ENCODE results near the gene ADCY9.

Gene ADCY9

DNA sequence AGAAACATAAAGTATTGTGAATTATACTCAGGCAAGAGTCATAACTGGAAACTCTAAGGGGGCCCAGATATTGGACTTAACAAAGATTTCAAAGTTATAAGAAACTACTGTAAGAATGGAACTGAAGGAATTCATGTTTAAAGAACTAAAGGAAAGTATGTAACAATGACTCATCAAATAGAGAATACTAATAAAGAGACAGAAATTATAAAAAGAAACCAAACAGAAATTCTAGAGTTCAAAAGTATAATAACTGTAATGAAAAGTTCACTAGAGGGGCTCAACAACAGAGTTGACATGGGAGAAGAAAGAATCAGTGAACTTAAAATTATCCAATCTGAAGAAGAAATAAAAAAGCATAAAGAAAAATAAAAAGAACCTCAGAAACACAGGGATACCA is 55.4 kb downstream of the ADCY9 start:
- no peak overlapping the region for H3K9ac ChIP-seq (ENCODE audit: low read length)
- no peaks in the 10 kb centered on the region for H3K4me1 ChIP-seq (ENCODE audit: control insufficient read depth, insufficient read depth, low read depth, low read length)
- H4K91ac ChIP-seq (ENCODE audit: low read length): no peak overlapping the region
- H3K4me2 ChIP-seq (ENCODE audit: low read length, poor library complexity, severe bottlenecking): no peak overlapping the region
- H4K8ac ChIP-seq (ENCODE audit: low read length): no peak overlapping the region
- no peaks in the 10 kb centered on the region for H3K27me3 ChIP-seq (ENCODE audit: control insufficient read depth in 1 of 2, insufficient read depth in 1 of 2, low read length in 2 of 2)
- no peak overlapping the region for H2BK15ac ChIP-seq (ENCODE audit: low read depth, poor library complexity, severe bottlenecking)
- H2BK5ac ChIP-seq (ENCODE audit: low read depth, low read length, poor library complexity, severe bottlenecking): no peak overlapping the region
- H3K4ac ChIP-seq (ENCODE audit: low read depth in 1 of 2, low read length in 2 of 2): no peak overlapping the region
- H3K18ac ChIP-seq (ENCODE audit: low read depth in 1 of 2, low read length in 2 of 2): no peak overlapping the region
- no peak overlapping the region for H3K4me3 ChIP-seq (ENCODE audit: insufficient read depth in 1 of 2, low read depth in 1 of 2, low read length in 2 of 2)
- no peak overlapping the region for H3K27ac ChIP-seq (ENCODE audit: low read length, poor library complexity, severe bottlenecking)
- no peak overlapping the region for H3K14ac ChIP-seq (ENCODE audit: low read length in 2 of 2)
- H3K23ac ChIP-seq (ENCODE audit: low read length in 2 of 2): no peak overlapping the region
- no peak overlapping the region for H2BK120ac ChIP-seq (ENCODE audit: low read depth, low read length)
- no peak overlapping the region for H2AK5ac ChIP-seq (ENCODE audit: low read length, severe bottlenecking)
- no peak for DNase-seq
- peaks cover 19% of the 10 kb centered on the region for H3K79me1 ChIP-seq (replicated peaks; ENCODE audit: low read length, poor library complexity, severe bottlenecking)
- no peak overlapping the region for H2BK12ac ChIP-seq (ENCODE audit: low read length in 2 of 2)
- peaks cover 32% of the 10 kb centered on the region for H3K9me3 ChIP-seq (ENCODE audit: control insufficient read depth, low read length)
- H3K36me3 ChIP-seq (ENCODE audit: control insufficient read depth in 1 of 2, insufficient read depth in 2 of 2, low read depth in 1 of 2, low read length in 2 of 2): no peaks in the 10 kb centered on the region
- H2AFZ ChIP-seq (ENCODE audit: low read depth, low read length): no peak overlapping the region

DNA sequence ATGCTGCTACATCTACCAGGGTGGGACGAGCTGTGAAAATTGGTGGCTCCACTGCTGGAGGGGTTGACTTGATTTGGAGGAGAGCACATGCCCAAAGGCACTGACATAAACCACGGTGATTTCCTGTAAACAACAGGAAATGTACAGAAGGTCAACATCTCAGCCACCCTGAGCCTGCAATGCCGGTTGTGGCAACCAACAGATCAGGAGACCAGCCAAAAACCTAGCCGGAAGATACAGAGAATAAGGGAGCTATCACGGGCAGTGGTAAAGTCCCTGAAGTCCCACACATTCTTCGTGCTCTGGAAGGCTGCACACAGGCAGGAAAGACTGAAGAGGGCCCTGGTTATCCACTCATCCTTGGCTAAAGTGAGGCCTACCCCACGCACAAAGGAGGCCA is 56.2 kb downstream of the ADCY9 start:
- 69% methylated on average over 7 of the region's 7 CpGs for WGBS
- no peak overlapping the region for H3K23ac ChIP-seq (ENCODE audit: low read length in 2 of 2)
- H2BK120ac ChIP-seq (ENCODE audit: low read depth, low read length): no peak overlapping the region
- no peak overlapping the region for H3K27ac ChIP-seq (ENCODE audit: low read length, poor library complexity, severe bottlenecking)
- no peak overlapping the region for H2AFZ ChIP-seq (ENCODE audit: low read depth, low read length)
- H3K79me1 ChIP-seq (replicated peaks; ENCODE audit: low read length, poor library complexity, severe bottlenecking): peaks cover 18% of the 10 kb centered on the region
- no peaks in the 10 kb centered on the region for H3K27me3 ChIP-seq (ENCODE audit: control insufficient read depth in 1 of 2, insufficient read depth in 1 of 2, low read length in 2 of 2)
- H2AK5ac ChIP-seq (ENCODE audit: low read length, severe bottlenecking): no peak overlapping the region
- H3K14ac ChIP-seq (ENCODE audit: low read length in 2 of 2): no peak overlapping the region
- no peak overlapping the region for H2BK15ac ChIP-seq (ENCODE audit: low read depth, poor library complexity, severe bottlenecking)
- H3K4me3 ChIP-seq (ENCODE audit: insufficient read depth in 1 of 2, low read depth in 1 of 2, low read length in 2 of 2): no peak overlapping the region
- no peak overlapping the region for H2BK5ac ChIP-seq (ENCODE audit: low read depth, low read length, poor library complexity, severe bottlenecking)
- peak overlapping the region; percentile 63 for H4K8ac ChIP-seq (ENCODE audit: low read length)
- peak overlapping the region in 1 of 2 experiments; percentile 41 for H3K18ac ChIP-seq (ENCODE audit: low read depth in 1 of 2, low read length in 2 of 2)
- no peak overlapping the region for H4K91ac ChIP-seq (ENCODE audit: low read length)
- peaks cover 32% of the 10 kb centered on the region for H3K9me3 ChIP-seq (ENCODE audit: control insufficient read depth, low read length)
- DNase-seq: no peak
- H2BK12ac ChIP-seq (ENCODE audit: low read length in 2 of 2): peak overlapping the region in 1 of 2 experiments; percentile 3
- H3K4me2 ChIP-seq (ENCODE audit: low read length, poor library complexity, severe bottlenecking): no peak overlapping the region
- no peak overlapping the region for H3K9ac ChIP-seq (ENCODE audit: low read length)
- H3K4me1 ChIP-seq (ENCODE audit: control insufficient read depth, insufficient read depth, low read depth, low read length): no peaks in the 10 kb centered on the region
- no peaks in the 10 kb centered on the region for H3K36me3 ChIP-seq (ENCODE audit: control insufficient read depth in 1 of 2, insufficient read depth in 2 of 2, low read depth in 1 of 2, low read length in 2 of 2)
- H3K4ac ChIP-seq (ENCODE audit: low read depth in 1 of 2, low read length in 2 of 2): no peak overlapping the region

DNA sequence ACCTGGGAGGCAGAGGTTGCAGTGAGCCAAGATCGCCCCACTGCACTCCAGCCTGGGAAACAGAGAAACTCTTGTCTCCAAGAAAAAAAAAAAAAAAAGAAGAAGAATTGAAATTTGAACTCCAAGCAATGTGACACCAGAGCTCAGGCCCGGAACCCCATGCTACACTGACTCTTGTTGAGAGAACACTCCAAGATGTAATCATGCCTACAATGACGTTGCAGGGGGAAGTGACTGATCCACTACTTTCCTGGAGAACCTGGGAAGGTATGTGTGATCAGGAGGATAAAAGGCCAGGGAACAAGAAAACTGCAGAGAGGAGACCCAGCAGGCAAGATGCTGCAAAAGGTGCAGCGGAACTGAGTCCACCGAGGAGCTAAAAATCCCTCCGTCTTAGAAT is 57.9 kb downstream of the ADCY9 start:
- Histone ChIP-seq H3K9ac (ENCODE audit: low read length) (no peak overlapping the region), H2AFZ (ENCODE audit: low read depth, low read length) (no peak overlapping the region), H3K4me3 (ENCODE audit: insufficient read depth in 1 of 2, low read depth in 1 of 2, low read length in 2 of 2) (no peak overlapping the region), H3K4me2 (ENCODE audit: low read length, poor library complexity, severe bottlenecking) (no peak overlapping the region), H3K4ac (ENCODE audit: low read depth in 1 of 2, low read length in 2 of 2) (no peak overlapping the region), H4K8ac (ENCODE audit: low read length) (no peak overlapping the region), H3K27ac (ENCODE audit: low read length, poor library complexity, severe bottlenecking) (no peak overlapping the region), H3K79me1 (replicated peaks; ENCODE audit: low read length, poor library complexity, severe bottlenecking) (peaks cover 18% of the 10 kb centered on the region), H2BK120ac (ENCODE audit: low read depth, low read length) (no peak overlapping the region), H3K4me1 (ENCODE audit: control insufficient read depth, insufficient read depth, low read depth, low read length) (peaks cover 4% of the 10 kb centered on the region), H3K18ac (ENCODE audit: low read depth in 1 of 2, low read length in 2 of 2) (no peak overlapping the region), H3K27me3 (ENCODE audit: control insufficient read depth in 1 of 2, insufficient read depth in 1 of 2, low read length in 2 of 2) (no peaks in the 10 kb centered on the region), H3K23ac (ENCODE audit: low read length in 2 of 2) (no peak overlapping the region), H4K91ac (ENCODE audit: low read length) (no peak overlapping the region), H3K9me3 (ENCODE audit: control insufficient read depth, low read length) (peaks cover 29% of the 10 kb centered on the region), H3K36me3 (ENCODE audit: control insufficient read depth in 1 of 2, insufficient read depth in 2 of 2, low read depth in 1 of 2, low read length in 2 of 2) (no peaks in the 10 kb centered on the region), H2BK15ac (ENCODE audit: low read depth, poor library complexity, severe bottlenecking) (no peak overlapping the region), H2BK12ac (ENCODE audit: low read length in 2 of 2) (no peak overlapping the region), H3K14ac (ENCODE audit: low read length in 2 of 2) (no peak overlapping the region), H2BK5ac (ENCODE audit: low read depth, low read length, poor library complexity, severe bottlenecking) (no peak overlapping the region), H2AK5ac (ENCODE audit: low read length, severe bottlenecking) (no peak overlapping the region)
- 93% methylated on average over 6 of the region's 6 CpGs for WGBS
- no peak for DNase-seq

DNA sequence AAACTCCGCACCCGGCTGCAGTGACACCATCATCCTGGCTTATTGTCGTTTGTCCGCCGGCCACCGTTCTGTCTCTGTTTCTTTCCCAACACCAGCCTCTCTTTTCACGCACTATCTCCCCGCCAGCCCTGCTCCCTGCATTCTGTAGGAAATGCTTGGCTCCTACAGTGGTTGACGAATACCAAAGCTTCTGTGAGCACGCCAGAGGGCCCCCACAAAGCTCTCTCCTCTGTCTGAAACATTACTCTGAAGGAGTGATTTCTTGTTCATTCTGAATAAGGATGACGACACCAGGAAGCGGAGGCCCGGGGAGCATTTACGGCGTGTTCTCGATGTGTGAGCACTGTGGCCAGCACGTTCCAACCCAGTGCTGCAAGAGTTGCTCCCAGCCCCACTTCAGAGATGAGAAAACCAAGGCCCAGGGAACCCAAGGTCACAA is 58.8 kb downstream of the ADCY9 start:
- H3K14ac ChIP-seq (ENCODE audit: low read length in 2 of 2): no peak overlapping the region
- DNase-seq: no peak
- 93% methylated on average over 17 of the region's 17 CpGs for WGBS

More for the DNA sequence above, 58.8 kb downstream of the ADCY9 start:
- Histone ChIP-seq H2BK5ac (ENCODE audit: low read depth, low read length, poor library complexity, severe bottlenecking) (no peak overlapping the region), H3K23ac (ENCODE audit: low read length in 2 of 2) (no peak overlapping the region), H3K4ac (ENCODE audit: low read depth in 1 of 2, low read length in 2 of 2) (no peak overlapping the region), H2AK5ac (ENCODE audit: low read length, severe bottlenecking) (no peak overlapping the region), H2BK15ac (ENCODE audit: low read depth, poor library complexity, severe bottlenecking) (no peak overlapping the region), H2AFZ (ENCODE audit: low read depth, low read length) (no peak overlapping the region), H3K18ac (ENCODE audit: low read depth in 1 of 2, low read length in 2 of 2) (peak overlapping the region in 1 of 2 experiments; percentile 49), H2BK120ac (ENCODE audit: low read depth, low read length) (no peak overlapping the region), H3K4me2 (ENCODE audit: low read length, poor library complexity, severe bottlenecking) (no peak overlapping the region), H3K9ac (ENCODE audit: low read length) (no peak overlapping the region), H3K27ac (ENCODE audit: low read length, poor library complexity, severe bottlenecking) (no peak overlapping the region), H3K27me3 (ENCODE audit: control insufficient read depth in 1 of 2, insufficient read depth in 1 of 2, low read length in 2 of 2) (no peaks in the 10 kb centered on the region), H2BK12ac (ENCODE audit: low read length in 2 of 2) (no peak overlapping the region), H3K4me1 (ENCODE audit: control insufficient read depth, insufficient read depth, low read depth, low read length) (peaks cover 7% of the 10 kb centered on the region), H3K4me3 (ENCODE audit: insufficient read depth in 1 of 2, low read depth in 1 of 2, low read length in 2 of 2) (no peak overlapping the region), H4K8ac (ENCODE audit: low read length) (no peak overlapping the region), H3K36me3 (ENCODE audit: control insufficient read depth in 1 of 2, insufficient read depth in 2 of 2, low read depth in 1 of 2, low read length in 2 of 2) (no peaks in the 10 kb centered on the region), H3K79me1 (replicated peaks; ENCODE audit: low read length, poor library complexity, severe bottlenecking) (peaks cover 17% of the 10 kb centered on the region), H4K91ac (ENCODE audit: low read length) (no peak overlapping the region), H3K9me3 (ENCODE audit: control insufficient read depth, low read length) (peaks cover 25% of the 10 kb centered on the region)
